ENCODE data around the gene NEUROD2.

DNA sequence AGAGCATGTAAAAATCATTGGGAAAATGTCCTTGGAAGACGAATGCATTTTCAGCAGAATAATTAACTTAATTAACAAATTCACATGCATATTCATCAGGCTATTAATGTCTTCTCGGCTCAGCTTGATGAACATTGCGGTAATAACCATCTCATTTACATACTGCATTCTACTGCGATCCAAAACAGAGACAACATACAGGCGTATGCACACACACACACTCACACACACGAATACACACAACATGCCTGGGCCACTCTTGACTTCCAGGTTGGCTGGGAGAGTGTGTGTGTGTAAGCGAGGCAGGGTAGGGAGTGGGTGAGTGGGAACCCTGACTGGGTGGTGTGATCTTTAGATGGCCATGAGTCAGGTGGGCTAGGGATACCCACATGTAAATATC is 44.7 kb downstream of the NEUROD2 start:
- TF ChIP-seq, protein P1, sequence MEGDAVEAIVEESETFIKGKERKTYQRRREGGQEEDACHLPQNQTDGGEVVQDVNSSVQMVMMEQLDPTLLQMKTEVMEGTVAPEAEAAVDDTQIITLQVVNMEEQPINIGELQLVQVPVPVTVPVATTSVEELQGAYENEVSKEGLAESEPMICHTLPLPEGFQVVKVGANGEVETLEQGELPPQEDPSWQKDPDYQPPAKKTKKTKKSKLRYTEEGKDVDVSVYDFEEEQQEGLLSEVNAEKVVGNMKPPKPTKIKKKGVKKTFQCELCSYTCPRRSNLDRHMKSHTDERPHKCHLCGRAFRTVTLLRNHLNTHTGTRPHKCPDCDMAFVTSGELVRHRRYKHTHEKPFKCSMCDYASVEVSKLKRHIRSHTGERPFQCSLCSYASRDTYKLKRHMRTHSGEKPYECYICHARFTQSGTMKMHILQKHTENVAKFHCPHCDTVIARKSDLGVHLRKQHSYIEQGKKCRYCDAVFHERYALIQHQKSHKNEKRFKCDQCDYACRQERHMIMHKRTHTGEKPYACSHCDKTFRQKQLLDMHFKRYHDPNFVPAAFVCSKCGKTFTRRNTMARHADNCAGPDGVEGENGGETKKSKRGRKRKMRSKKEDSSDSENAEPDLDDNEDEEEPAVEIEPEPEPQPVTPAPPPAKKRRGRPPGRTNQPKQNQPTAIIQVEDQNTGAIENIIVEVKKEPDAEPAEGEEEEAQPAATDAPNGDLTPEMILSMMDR (conservative IDR thresholded peaks at IDR 0.05) = no peak
- no peak for TF ChIP-seq ZFX (IDR thresholded peaks at IDR 0.05)
